NCI-H526 (cell line): Measurements from ENCODE around the gene TTLL5.
A peak's percentile ranks its signal among the peaks of the same experiment; 100 is the strongest.

Experiments used
- DNase-seq, 2 experiments: peaks; one replicate each; lab custom pipeline; 2025; lab: John Stamatoyannopoulos, UW

TTLL5 gene, protein sequence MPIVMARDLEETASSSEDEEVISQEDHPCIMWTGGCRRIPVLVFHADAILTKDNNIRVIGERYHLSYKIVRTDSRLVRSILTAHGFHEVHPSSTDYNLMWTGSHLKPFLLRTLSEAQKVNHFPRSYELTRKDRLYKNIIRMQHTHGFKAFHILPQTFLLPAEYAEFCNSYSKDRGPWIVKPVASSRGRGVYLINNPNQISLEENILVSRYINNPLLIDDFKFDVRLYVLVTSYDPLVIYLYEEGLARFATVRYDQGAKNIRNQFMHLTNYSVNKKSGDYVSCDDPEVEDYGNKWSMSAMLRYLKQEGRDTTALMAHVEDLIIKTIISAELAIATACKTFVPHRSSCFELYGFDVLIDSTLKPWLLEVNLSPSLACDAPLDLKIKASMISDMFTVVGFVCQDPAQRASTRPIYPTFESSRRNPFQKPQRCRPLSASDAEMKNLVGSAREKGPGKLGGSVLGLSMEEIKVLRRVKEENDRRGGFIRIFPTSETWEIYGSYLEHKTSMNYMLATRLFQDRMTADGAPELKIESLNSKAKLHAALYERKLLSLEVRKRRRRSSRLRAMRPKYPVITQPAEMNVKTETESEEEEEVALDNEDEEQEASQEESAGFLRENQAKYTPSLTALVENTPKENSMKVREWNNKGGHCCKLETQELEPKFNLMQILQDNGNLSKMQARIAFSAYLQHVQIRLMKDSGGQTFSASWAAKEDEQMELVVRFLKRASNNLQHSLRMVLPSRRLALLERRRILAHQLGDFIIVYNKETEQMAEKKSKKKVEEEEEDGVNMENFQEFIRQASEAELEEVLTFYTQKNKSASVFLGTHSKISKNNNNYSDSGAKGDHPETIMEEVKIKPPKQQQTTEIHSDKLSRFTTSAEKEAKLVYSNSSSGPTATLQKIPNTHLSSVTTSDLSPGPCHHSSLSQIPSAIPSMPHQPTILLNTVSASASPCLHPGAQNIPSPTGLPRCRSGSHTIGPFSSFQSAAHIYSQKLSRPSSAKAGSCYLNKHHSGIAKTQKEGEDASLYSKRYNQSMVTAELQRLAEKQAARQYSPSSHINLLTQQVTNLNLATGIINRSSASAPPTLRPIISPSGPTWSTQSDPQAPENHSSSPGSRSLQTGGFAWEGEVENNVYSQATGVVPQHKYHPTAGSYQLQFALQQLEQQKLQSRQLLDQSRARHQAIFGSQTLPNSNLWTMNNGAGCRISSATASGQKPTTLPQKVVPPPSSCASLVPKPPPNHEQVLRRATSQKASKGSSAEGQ (N-terminal part only)

DNA sequence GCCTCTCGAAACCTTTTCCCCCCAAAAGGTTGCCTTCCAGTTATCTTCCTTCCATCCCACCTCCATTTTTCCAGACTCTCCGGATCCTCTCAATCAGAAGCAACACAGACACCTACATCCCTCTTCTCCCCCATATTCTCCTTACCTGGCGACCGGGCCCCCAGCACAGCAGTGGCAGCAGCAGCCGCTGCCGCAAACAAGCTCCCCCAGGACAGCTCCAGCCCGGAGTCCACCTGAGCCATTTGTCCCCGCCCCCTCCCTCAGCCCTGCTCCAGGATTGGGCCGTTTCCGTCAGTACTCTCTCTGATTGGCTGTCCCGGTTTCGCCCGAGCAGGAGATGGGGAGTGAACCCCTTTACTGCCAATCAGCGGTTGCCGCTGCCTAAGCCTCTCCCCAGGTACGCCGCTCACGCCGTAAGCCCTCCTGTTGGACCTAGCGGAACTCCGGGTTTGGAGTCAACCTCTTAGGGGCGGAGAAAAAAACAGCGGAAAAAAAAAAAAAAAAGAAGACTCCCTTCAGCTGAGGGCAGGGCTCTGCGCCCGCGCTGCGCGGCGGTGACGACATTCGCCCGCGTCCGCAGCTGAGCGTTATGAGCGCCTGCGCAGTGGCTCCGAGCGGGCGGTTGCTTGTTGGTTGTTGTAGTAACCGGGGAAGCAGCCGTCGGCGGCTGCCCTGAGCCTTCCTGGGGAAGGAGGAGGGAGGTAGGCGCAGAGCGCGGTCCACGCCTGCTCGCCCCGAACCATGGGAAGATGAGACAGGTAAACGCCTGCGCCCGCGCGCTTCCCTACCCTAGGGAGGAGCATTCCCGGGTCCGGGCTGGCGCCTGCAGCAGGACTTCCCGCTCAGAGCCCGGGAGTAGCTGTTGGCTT lies at the start of gene TTLL5, which contains the start of gene ERG28:
TTLL5 (plus strand) TSS at position 617 of the 869 bp plus-strand sequence. CDS start 1,904 bp downstream, outside the sequence.
ERG28 (minus strand) TSS at position 247 of the 869 bp plus-strand sequence. CDS start 3,374 bp downstream, outside the sequence.
- DNase-seq, result peak; percentile 99 to 100

DNA sequence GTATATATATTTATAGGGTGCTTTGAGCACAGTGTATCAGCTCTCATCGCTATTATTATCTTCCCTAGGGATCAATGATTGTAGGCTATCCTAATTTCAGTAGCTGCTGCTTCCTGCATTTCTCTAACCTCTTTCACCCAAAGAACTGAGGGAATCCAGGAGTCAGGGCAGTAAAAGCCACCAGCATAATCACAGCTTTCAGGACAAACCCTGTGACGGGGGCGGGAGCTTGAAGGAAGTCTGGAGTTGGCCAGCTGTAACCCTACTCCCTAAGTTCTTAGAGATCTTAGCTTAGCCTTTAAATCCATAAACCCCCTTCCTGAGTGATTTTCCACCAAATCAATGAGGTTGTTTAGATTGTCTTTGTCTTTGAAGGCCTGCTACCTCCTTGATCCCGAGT lies 48.9 kb upstream of the TTLL5 start:
- DNase-seq, result no peak

DNA sequence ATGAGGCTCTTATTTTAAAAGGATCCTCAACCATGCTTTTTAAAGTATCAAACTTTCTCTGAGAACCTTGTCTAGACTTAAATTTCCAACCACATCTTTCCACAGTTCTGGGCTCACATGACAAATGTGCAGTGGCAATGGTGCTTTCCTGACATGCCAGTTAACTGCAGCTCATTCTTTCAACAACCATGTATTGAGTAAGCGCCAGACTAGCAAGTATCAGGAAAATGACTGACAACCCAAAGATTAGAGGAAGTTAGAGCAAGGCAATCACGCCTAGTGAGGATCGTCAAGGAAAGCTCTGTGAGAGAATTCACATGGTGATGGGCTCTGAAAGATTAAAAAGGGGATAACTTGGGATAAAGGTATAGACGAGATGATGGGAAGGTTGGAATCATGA lies 46.9 kb upstream of the TTLL5 start:
- DNase-seq, result no peak

DNA sequence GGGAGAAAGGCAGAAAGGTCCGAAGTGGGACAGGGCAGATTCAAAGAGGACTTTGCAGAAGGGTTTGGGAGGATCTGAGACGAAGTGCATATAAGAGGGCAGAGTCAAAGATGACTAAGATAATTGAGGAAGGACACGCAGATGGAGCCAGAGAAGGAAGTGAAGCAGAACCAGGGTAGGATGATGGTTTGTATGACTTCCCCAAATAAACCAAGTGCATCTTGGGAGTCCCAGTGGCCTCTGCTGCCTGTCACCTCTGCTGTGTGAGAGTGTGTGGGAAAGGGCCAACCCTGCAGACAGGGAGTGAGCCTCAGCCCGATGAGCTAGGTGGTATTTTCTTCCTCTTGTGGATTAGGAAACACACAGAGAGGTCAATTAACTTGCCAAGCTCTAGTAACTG lies 45.8 kb upstream of the TTLL5 start:
- DNase-seq, result no peak

DNA sequence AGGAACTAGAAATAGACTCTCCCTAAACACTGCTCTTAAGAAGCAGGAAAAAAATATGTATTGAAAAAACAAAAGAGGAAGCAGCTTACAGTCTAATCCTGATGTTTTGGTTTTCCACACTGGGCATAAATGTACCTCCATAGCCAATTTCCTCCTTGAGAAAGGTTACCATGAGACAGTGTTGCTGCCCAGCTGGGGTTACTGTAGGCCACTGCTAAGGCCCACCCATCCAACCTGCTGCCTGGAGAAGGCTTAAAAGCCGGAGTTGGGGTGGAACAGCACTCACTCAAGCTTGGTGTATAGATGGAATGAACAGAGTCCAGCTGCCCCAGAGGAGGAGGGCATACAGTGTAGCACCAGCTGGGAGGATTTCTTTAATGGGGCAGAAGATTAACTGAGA lies 41.5 kb upstream of the TTLL5 start:
- no peak for DNase-seq

DNA sequence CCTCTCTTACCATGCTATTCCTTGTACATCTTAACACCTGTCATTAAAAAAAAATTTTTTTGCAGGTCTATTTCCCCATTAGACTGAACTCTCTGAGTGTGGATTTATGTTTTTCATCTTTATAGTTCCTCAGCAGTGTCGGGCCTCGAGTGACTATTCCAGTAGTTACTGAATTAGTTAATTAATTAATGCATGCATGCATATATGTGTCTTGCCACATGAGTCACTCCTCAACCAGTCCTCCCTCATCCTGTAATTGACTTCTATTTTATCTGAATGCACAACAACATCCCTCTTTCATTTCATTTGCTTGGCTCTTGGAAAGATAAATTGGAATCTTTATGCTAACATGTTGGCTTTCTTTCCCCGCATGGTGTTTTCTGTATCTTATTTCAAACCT lies 36.0 kb upstream of the TTLL5 start:
- DNase-seq, result no peak

DNA sequence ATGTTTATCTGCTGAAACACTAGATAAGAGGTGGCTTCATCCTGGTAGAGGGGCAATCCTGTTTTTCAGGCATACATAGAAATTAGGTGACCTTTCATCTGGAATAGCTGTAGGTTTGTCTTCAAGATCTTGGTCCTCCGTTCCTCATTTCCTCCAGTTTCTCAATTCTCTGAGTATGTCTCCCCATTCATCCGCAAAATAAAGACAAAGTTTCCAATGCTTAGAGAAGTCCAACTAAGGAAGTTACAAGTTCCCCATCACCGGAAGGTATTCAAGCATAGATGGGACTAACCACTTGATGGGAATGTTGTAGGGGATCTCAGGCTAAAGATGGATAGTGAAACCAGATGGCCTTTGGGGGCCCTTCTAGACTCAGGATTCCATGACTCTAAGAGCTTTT lies 34.6 kb upstream of the TTLL5 start:
- DNase-seq, result no peak

DNA sequence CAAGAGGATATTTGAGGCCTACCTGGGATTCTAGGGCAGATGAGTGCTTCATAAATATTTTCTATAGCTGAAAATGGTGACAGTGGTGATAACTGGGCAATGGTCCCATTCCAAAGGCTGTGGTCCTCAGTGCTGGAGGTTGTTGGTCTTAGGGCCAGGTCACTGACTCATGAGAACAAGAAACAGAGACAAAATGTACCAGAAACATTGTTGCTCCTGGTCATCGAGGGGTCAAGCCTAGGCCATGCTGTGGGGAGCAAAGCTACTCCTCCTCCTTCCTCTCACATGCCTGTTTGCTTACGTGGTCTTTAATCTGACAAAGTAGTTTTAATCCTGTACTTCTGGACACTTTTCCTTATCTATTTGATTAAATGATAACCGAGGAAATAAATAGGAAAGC lies 34.2 kb upstream of the TTLL5 start:
- DNase-seq, result no peak

DNA sequence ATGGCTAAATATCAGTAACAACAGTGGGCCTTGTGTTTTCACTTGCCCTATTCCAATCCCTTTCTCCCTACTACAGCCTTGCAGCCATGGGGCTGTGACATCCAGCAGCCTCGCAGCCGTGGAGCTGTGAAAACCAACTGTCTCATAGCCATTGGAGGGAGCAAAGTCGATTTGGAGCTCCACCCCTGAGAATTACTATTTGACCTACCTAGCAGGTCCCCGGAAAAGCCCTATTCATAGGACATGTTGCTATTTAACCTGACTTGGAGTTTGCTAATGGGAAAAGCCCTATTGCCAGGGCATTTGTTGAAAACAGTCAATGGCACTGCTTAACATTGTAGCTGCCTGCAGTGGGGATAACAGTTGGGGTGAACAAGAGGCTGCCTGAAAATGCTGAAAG lies 33.6 kb upstream of the TTLL5 start:
- no peak for DNase-seq

DNA sequence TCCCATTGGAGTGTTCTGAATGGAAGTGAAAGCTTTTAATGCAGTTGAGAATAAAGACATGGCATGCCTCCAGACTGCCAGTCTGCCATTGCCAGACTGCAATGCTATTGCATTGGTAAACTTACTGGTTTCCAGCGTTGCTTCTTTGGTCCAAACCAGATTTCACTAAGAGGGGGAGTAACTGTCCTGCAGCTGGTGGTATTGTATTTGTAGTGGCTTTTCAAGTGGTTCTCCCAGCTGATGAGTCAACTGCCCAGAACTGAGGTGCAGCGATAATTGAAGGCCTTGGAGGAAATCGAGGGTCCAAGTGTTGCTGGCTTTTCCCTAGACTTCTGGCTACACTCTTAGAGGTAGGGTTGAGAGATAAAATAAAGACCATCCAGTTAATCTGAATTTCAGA lies 32.2 kb upstream of the TTLL5 start:
- DNase-seq, result no peak

DNA sequence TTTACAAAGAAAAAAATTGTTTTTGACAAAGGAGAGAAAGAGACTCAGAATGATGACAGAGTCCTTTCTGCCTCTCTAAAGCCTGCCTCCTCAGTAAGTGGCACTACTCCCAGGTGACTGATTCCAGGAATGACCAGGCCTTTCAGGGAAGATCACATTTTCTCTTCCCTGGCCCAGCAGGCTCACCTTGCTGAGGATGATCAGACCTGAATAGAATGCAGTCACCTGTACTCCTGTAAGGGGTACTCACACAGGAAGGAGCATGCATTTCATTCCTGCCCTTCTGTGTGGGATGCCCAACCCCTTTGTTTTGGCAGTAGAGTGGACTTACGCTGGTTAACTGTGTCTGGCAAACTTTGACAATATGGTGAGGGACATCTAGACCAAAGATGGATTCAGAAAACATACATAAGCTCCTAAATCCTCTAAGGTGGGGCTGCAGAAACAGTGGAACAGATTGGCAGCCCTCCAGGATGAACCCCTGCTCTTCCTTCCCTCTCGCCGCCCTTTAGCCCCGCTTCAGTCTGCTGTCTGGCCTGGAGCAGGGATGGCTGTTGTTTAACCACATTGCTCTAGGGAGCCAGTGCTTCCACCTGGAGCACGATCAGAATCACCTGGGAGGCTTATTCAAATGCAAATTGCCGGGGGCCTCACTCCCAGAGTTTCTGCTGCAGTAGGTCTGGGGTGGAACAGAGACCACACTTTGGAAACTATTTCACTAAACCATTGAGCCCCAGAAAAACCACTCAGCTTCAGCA lies 30.2 kb upstream of the TTLL5 start:
- DNase-seq, result peak; percentile 39 to 69

DNA sequence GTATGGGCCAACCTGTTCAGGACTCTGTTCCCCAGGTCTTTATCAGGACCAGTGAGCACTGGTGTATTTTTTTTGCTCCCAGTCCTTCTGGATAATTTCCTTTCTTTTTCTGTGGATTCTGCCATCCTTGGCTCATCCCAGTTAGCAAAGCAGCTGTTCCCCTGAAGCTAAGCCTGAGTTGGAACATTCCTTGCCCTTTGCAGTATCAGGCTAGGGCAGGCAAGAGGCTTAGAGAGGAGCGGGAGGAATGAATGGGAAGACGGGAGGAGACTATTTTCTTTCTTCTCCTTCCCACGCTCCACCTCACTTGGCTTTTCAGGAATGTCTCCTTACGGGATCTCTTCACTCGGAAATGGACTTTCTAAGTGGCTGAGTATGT lies 29.6 kb upstream of the TTLL5 start:
- peak in 1 of 2 experiments; percentile 41 for DNase-seq

DNA sequence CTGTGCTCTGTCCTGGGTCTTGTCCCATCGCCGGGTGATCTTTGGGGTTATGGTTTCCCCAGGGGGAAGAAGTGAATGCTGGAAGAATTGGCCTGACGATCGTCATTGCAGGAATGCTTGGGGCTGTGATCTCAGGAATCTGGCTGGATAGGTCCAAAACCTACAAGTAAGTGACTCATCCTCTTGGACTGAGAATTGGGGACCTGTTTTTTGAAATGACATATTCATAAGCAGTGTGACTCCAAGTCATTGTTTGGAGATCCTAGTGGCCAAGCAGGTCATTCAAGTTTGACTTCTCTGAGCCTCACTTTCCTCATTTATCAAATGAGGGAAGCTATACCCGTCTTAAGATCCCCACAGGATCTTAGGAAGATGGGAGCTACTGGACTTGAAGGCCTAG lies 26.2 kb upstream of the TTLL5 start:
- DNase-seq, result no peak

DNA sequence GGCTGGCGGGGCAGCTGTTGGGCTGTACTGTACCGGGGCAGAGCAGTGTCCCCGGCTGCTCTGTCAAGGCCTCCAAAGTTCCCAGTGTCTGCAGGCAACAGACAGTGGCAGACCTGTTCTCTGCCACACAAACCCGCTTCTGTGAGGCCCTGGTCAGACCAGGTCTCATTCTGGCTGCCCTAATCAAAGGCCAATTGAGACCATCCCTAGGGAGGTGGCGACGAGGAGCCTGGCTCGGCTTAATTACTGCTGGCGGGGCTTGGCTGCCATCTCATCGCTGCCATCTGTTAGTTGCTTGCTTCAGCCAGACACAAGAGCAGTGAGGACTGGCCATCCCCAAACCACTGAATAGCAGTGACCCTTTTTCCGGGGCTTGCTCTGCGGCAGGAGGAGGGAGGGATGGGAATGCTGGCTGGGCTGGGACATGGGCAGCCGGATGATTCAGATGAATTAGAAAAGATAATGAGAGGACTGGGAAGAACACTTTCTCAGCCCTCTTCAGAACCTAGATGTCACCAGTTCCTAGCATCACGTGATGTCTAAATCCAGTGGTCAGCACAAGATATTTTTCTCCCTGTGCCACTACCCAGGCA lies 24.9 kb upstream of the TTLL5 start:
- no peak for DNase-seq

DNA sequence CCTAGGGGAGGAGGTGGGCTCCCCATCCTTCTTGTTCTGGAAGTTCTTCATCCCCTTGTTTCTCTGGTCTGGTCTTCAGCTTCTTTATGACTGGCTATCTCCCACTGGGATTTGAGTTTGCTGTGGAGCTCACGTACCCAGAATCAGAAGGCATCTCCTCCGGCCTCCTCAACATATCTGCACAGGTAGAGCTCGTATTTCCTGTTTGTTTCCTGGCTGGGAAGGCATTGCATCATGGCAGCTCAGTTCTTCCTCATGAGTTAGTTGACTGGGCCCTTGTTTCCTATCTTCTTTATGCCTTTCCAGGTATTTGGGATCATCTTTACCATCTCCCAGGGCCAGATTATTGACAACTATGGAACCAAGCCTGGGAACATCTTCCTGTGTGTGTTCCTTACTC lies 20.2 kb upstream of the TTLL5 start:
- DNase-seq, result no peak

DNA sequence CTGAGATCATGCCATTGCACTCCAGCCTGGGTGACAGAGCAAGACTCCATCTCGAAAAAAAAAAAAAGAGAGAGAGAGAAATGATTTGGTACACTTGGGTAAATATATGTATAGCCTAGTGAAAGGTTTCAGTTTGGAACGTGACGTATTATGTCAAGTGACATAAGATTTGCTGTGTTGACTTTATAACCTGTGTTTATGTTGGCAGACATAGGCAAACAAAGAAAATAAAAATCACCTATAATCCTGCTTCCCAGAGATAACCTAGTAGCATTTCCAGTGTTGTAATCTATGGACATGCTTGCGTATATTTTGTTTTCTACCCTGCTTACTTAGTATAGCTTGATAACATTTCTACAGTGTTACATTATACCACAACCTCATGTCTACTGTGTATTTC lies 17.1 kb upstream of the TTLL5 start:
- DNase-seq, result no peak

DNA sequence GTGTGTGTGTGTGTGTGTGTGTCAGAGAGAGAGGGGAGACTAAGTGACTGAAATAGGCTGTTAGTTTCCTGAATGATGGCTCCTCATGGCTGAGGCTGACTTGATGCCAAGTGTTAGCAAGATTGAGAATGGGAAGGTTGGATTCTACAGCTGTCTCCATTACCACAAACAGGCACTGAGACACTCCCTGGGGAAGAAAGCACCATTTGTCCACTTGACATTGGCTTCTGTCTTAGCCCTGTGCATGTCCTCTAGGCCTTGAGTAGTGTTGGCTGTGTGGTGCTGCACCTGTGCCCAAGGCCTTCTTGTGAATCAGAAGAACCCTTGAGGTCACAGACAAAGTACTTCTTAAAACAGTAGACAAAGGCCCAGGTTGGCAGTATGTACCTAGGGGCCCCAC lies 16.0 kb upstream of the TTLL5 start:
- DNase-seq, result no peak

DNA sequence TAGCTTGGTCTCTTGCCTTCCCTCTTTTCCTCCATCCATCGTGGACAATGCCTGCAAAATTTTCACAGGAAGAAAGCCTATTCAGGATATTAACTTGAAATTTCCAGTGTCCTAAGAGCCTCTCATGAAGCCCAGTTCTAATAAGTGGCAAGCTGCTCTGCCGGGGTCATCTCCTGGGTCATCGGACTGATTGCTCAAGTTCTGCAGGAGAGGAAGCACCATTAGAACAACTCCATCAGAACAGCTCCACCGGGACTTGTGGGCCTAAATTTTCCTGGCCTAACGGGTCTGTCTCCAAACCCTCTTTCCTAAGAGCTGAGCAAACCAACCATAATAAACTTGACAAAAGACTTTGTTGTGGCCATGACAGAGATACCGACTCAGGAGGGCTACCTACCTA lies 14.3 kb upstream of the TTLL5 start:
- DNase-seq, result no peak

DNA sequence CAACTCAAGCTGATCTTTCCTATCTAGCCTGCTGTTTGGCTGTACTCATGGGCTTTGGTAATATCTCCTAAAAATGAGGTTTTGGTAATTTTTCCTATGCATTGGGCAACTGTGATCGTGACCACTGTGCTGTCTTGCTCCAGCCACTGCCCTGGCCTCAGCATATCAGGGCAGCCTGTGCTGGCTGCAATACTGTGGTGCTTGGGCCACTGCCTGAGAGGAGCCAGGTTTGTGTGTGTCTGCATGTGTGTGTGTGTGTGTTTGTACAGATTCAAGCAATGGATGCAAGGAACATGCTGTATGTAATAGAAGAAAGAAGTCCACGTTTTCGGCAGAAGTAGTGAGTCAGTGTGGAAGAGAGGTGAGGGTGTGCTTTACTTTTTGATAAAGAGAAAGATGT lies 13.4 kb upstream of the TTLL5 start:
- DNase-seq, result no peak
